ENCODE measurements around the gene EIF2B2.

GRCh38 chr14:74977901-74978385 is 24.8 kb upstream of the EIF2B2 start:
- TF ChIP-seq ZNF496 (CRISPR knock-in tag; IDR thresholded peaks at IDR 0.05; ENCODE audit: insufficient replicate concordance) (no peak), ZNF296 (CRISPR knock-in tag; conservative IDR thresholded peaks at IDR 0.05) (no peak)

Data from HepG2 (cell line).